Measurements from ENCODE around the gene PPWD1. TPM values are rescaled to one million over a fixed set of nuclear protein-coding genes. Genes with fewer than 3 reads are reported as not detected.

Gene PPWD1
- total RNA-seq, 1 donor from 2014 or later: 63.3 TPM

DNA sequence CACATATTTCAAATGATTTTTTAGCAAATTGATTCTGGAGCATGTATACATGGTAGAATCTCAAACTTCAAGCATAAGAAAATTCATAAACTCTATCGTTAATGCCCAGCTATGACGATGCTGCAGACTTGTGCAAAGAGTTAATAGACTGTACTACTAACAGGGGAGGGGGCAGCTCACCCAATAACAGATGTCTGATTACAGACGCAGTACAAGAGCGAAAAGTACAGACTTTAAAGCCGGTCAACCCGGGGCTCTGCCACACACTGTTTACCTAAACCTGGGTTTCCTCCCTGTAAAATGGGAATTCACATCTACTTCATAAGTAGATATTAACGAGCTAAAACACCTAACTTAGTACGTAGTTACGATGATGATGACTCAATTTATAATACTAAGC lies 60.4 kb downstream of the PPWD1 start:
- intact Hi-C loops (cut with micrococcal nuclease): loop anchor here (5.0 kb wide), 3 partner anchors 586 to 1219 kb away; no protein-coding TSS in a partner anchor

DNA sequence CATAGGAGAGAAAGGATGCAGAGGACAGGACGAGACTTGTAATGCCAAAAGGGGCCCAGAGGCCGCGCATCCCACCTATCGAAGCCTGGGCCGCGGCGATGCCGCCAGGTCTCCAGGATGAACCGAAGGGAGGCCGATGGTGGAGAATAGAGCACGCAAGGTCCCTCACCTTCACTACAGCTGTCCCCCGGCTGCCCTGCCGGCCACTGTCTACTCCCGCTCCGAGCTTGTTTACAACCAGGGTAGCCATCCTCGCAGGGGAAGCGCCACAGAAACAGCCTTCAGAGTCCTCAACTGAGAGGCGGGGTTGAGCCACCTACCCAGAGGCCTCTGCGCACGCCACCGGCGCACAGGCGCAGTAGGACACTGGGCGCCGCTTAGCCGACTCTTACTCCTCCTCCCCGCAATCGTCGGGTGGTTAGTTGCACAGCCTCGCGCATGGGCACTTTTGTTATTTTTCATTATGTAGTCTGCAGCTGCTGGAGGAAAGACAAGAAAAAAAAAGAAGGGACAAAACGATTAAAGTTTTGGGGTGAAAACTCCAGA lies 61.0 kb downstream of the PPWD1 start, which contains the start of gene TRIM23:
Gene TRIM23 (minus strand): TSS at position 309 of the 546 bp plus-strand sequence. CDS start 59 bp downstream, at position 250.
- intact Hi-C loops (cut with micrococcal nuclease): loop anchor here (1.0 to 5.0 kb wide), 12 partner anchors 61 to 1218 kb away; partner anchors contain the start of genes CENPK, CWC27, ERBIN and NLN

DNA sequence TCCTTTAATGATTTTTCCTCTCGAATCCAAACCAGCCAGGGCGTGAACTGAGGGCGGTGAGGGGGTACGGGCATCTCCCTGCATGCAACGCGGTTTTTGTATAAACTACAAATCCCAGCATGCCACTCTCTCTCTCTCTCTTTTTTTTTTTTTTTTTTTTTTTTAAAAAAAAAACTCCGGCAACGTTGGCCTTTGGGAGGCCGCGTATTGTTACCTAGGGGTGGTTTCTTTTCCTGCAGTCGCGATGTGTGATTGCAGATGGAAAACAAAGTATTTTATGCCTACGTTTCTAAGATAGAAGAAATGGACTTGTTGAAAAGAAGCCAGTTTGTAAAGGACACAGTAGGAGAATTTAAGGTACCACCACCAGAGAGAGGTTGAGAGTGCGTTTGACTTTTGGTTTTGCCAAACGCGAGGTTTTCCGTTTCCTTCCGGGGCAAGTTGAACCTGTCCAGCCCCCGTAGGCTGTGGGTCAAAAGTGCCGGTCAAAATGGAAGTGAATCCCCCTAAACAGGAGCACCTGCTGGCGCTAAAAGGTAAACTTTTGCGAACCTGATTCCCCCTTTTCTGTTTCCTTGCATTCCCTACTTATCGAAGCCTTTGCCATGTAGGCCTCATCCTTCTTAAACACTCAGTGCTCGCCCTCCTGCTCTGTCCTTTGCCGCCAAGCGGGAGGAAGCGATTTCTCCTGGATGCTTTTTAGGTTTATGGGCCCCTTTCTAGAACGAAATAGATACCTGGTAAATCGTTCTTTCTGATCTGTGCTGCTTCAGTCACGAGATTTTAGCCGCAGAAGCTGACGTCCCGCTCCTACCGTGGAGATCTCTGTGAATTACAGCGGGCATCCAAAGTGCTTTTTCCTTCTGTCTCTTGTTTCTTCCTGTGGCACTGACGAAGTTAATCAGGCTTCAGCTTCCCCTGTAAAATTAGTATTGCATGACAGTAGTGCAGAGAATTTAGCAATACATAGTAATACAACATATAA lies 61.8 kb downstream of the PPWD1 start, which contains the start of the genes SHLD3 and TRAPPC13:
Gene SHLD3 (plus strand): TSS at position 457 of the 985 bp plus-strand sequence. CDS start 4,561 bp downstream, outside the sequence.
Gene TRAPPC13 (plus strand): TSS at position 457 of the 985 bp plus-strand sequence. CDS start 34 bp downstream, at position 491.
- intact Hi-C loops (cut with micrococcal nuclease): loop anchor here (1.0 to 5.0 kb wide), 13 partner anchors 62 to 1582 kb away; partner anchors contain the start of genes CENPK, CWC27, ERBIN and NLN

DNA sequence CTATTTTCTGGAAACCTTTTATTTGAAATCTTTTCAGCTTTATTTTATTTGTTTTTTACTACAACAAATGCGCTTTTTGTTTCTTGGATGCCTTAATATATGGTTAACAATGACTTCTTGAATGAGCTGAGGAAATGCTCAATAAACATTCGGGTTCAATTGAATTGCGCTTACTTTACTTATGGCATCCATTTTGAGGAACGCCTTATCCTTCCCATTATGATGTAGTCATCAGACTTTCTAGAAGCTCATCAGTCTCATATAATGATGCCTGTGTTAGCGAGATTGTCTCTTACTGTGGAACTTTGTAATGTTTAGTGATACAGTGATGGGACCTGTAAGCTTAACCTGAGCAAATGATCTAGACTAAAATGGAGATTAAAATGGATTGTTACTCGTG lies 62.6 kb downstream of the PPWD1 start:
- intact Hi-C loops (cut with micrococcal nuclease): loop anchor here (2.0 to 5.0 kb wide), 3 partner anchors 549 to 1582 kb away; no protein-coding TSS in a partner anchor

DNA sequence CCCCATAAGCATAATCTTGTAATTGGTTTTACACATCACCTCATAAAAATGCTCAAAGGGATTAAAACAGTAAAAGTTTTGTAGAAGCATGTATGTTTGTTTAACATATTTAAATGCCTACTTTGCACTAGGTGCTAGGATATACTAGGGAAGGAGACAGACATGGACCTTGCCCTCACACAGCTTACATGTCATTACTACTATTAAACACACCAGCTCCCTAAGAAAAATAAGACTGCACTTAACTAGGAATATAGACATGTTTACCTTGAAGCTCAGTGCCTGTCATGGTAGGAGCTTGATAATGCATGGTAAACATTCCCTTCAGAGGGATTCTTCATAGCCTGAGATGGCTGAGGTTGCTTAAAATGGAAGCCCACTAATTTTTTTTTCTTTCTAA lies 67.9 kb downstream of the PPWD1 start:
- intact Hi-C loops (cut with micrococcal nuclease): no loop called here

Other genes starting within 250 kb of the PPWD1 start
- 0.88 and 1.1 TPM in 2 replicates for gene ADAMTS6, start 81.4 kb upstream of the PPWD1 start, total RNA-seq
- gene CENPK, start 128 bp upstream of the PPWD1 start, total RNA-seq: 74.4 and 77.8 TPM in 2 replicates
- gene TRIM23, start 61.0 kb downstream of the PPWD1 start, total RNA-seq: 9.3 and 10.1 TPM in 2 replicates
- 5.3 and 5.8 TPM in 2 replicates for gene SHLD3, start 61.7 kb downstream of the PPWD1 start, total RNA-seq
- gene TRAPPC13, start 61.7 kb downstream of the PPWD1 start, total RNA-seq: 27.8 and 30.1 TPM in 2 replicates
- 17.8 and 19.1 TPM in 2 replicates for gene SGTB, start 158.8 kb downstream of the PPWD1 start, total RNA-seq
- 7.9 and 12.1 TPM in 2 replicates for gene NLN, start 158.9 kb downstream of the PPWD1 start, total RNA-seq